Lung (tissue), 12 donors: ENCODE data around the gene BMPR1B. TPM values are rescaled to one million over a fixed set of nuclear protein-coding genes. Genes with fewer than 3 reads are reported as not detected.

Experiments used
- ATAC-seq: fragments of 200-7000 bp; cut with Tn5 transposase; one replicate; pipeline ENCODE4 v1.9.1; 2020; ENCODE audit warnings: moderate number of reproducible peaks; ENCODE audit not compliant: insufficient read depth, low FRiP score
- DNase-seq, 3 donors: peaks; one replicate each; pipeline ENCODE4 v3.0.0-alpha.2; 2013 to 2017
- H3K27ac ChIP-seq, 2 donors: one replicate each; pipeline ENCODE4 v1.5.1; 2013; ENCODE audit warnings: mild to moderate bottlenecking in 2 of 2, moderate library complexity in 2 of 2, control low read depth in 1 of 2, inconsistent platforms in 1 of 2, low read depth in 1 of 2, low read length in 1 of 2
- H3K27me3 ChIP-seq, 3 donors: one replicate each; pipeline ENCODE4 v1.5.1; 2013; ENCODE audit warnings: low read length in 2 of 3; ENCODE audit not compliant: control insufficient read depth in 3 of 3, insufficient read depth in 3 of 3
- H3K36me3 ChIP-seq, 4 donors: one replicate each; pipeline ENCODE4 v1.5.1; 2013; ENCODE audit warnings: low read length in 4 of 4, mild to moderate bottlenecking in 1 of 4, moderate library complexity in 1 of 4; ENCODE audit not compliant: control insufficient read depth in 4 of 4, insufficient read depth in 4 of 4
- H3K4me1 ChIP-seq, 5 donors: one replicate each; pipeline ENCODE4 v1.5.1; 2013; ENCODE audit warnings: low read length in 5 of 5, mild to moderate bottlenecking in 2 of 5, moderate library complexity in 1 of 5; ENCODE audit not compliant: control insufficient read depth in 5 of 5, insufficient read depth in 5 of 5
- H3K4me3 ChIP-seq: one replicate; pipeline ENCODE4 v1.5.1; 2013; ENCODE audit warnings: mild to moderate bottlenecking, control low read depth, moderate library complexity
- H3K9ac ChIP-seq, 2 donors: one replicate each; pipeline ENCODE4 v1.5.1; 2013; ENCODE audit warnings: low read length in 2 of 2, control low read depth in 1 of 2; ENCODE audit not compliant: insufficient read depth in 1 of 2
- H3K9me3 ChIP-seq, 4 donors: one replicate each; pipeline ENCODE4 v1.5.1; 2013; ENCODE audit warnings: low read length in 3 of 4, mild to moderate bottlenecking in 1 of 4, moderate library complexity in 1 of 4; ENCODE audit not compliant: control insufficient read depth in 4 of 4, insufficient read depth in 3 of 4
- WGBS, 2 donors: extraction: QIAGEN DNeasy Blood & Tissue Kit; methylation state at CpG; one replicate each; pipeline ENCODE4 v1.1.7; 2013; 5-methylcytosine and 5-hydroxymethylcytosine counted together
- polyA plus RNA-seq, 2 donors: library from polyadenylated mRNA; stranded (reverse); fragments of 200-250 nt; gene quantifications; one replicate each; pipeline ENCODE4 v1.2.1, GENCODE V29; 2013
- total RNA-seq, 2 donors: library from RNA; depleted of rRNA in 1 of 2; stranded (reverse); fragments of >200 nt in 1 of 2; gene quantifications; one replicate each; pipeline ENCODE4 v1.2.1, GENCODE V29; 2014 to 2021
- TF ChIP-seq, protein P1 (sequence below): IDR thresholded peaks from 2 replicates; pipeline ENCODE4 v1.5.1; 2012; ENCODE audit warnings: mild to moderate bottlenecking; ENCODE audit errors: control extremely low read depth, extremely low read depth
- donor health status: control.
- donor health status: control.
- donor health status: Bipolar disorder and iron deficiency.
- donor health status: healthy.
- donor health status: DM: yes; HTN: yes; CAD: no.

BMPR1B gene
- total and polyA plus RNA-seq, 4 donors = 0.65 to 7.3 (median 1.9) TPM

DNA sequence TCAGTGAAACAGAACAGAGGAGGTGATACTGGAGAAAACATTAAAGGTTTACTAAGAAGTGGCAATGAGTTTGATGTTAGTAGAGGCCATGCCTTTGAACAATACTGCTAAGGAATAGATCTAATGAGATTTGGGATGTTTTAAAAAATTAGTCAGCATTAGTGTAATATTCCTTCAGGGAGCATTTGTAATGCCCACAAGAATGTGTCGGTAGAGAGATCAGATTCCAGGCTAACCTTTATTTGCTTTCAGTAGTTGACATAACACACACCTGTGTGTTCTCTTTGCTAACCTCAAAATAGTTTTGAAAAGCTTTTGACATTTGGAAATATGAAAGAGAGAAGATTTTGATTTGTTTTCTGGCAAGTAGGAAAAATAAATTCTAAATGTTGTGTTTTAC lies 328.8 kb downstream of the BMPR1B start:
- H3K4me3 ChIP-seq = no peak overlapping the region
- no peak overlapping the region for H3K27ac ChIP-seq
- ATAC-seq (no peak), DNase-seq (peak in 2 of 3 donors; percentile 11 to 29)
- peaks cover 0 to 5% (median 0%) of the 10 kb centered on the region in 5 donors for H3K4me1 ChIP-seq
- H3K9ac ChIP-seq = no peak overlapping the region
- no peaks in the 10 kb centered on the region for H3K9me3 ChIP-seq
- H3K27me3 ChIP-seq = no peaks in the 10 kb centered on the region
- no peaks in the 10 kb centered on the region for H3K36me3 ChIP-seq
- 74 to 84% methylated on average over 1 of the region's 1 CpG for WGBS, 2 donors
- TF ChIP-seq, protein P1, sequence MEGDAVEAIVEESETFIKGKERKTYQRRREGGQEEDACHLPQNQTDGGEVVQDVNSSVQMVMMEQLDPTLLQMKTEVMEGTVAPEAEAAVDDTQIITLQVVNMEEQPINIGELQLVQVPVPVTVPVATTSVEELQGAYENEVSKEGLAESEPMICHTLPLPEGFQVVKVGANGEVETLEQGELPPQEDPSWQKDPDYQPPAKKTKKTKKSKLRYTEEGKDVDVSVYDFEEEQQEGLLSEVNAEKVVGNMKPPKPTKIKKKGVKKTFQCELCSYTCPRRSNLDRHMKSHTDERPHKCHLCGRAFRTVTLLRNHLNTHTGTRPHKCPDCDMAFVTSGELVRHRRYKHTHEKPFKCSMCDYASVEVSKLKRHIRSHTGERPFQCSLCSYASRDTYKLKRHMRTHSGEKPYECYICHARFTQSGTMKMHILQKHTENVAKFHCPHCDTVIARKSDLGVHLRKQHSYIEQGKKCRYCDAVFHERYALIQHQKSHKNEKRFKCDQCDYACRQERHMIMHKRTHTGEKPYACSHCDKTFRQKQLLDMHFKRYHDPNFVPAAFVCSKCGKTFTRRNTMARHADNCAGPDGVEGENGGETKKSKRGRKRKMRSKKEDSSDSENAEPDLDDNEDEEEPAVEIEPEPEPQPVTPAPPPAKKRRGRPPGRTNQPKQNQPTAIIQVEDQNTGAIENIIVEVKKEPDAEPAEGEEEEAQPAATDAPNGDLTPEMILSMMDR = no peak

- ATAC-seq (no peak), DNase-seq (no peak)
- WGBS, 2 donors = 55 to 79% methylated on average over 2 of the region's 2 CpGs
- Histone ChIP-seq H3K27me3 (no peaks in the 10 kb centered on the region), H3K9me3 (no peaks in the 10 kb centered on the region), H3K9ac (no peak overlapping the region), H3K36me3 (no peaks in the 10 kb centered on the region), H3K4me1 (peaks cover 0 to 5% (median 0%) of the 10 kb centered on the region in 5 donors), H3K27ac (no peak overlapping the region), H3K4me3 (no peak overlapping the region)
- TF ChIP-seq, protein P1 = no peak
Measured at GRCh38 chr4:95087657-95088455, 330.1 kb downstream of the BMPR1B start.

- no peaks in the 10 kb centered on the region for H3K27me3 ChIP-seq
- ATAC-seq (no peak), DNase-seq (no peak)
- H3K9me3 ChIP-seq = no peaks in the 10 kb centered on the region
- H3K36me3 ChIP-seq = no peaks in the 10 kb centered on the region
- no peak overlapping the region for H3K27ac ChIP-seq
- TF ChIP-seq, protein P1 = no peak
- 49 to 68% methylated on average over 3 of the region's 3 CpGs for WGBS, 2 donors
- peaks cover 0 to 5% (median 0%) of the 10 kb centered on the region in 5 donors for H3K4me1 ChIP-seq
- H3K4me3 ChIP-seq = no peak overlapping the region
- H3K9ac ChIP-seq = no peak overlapping the region
Measured at GRCh38 chr4:95091272-95091671, 333.5 kb downstream of the BMPR1B start.
